HL-60/S4 (cell line): ENCODE data around the gene KRTAP24-1.

Experiments used
- in situ Hi-C: fragments of 300-500 bp; cut with MboI; formaldehyde crosslinking; loops from 2 replicates; pipeline ENCODE4 v1.14.3; 2022; ENCODE audit warnings: low sequenced_read_pairs

The KRTAP24-1 gene

DNA sequence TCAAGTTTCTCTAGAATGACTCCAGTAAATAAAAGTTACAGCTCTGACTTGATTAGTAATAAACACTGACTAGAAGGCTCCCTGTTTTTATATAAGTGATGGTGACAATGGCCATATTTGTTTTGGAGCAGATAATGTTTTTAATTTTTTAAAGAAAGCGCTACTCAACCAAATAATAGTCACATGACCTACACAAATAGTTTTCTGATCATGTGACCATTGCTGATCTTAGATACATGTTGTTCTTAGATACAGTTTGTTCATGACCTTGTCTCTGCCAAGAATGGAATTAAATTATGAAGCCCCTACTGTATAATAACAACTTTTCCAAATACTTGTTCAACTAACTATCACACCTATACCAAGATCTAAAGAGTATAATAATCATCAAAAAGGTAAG is 44.6 kb downstream of the KRTAP24-1 start:
- in situ Hi-C loops: no loop called here

DNA sequence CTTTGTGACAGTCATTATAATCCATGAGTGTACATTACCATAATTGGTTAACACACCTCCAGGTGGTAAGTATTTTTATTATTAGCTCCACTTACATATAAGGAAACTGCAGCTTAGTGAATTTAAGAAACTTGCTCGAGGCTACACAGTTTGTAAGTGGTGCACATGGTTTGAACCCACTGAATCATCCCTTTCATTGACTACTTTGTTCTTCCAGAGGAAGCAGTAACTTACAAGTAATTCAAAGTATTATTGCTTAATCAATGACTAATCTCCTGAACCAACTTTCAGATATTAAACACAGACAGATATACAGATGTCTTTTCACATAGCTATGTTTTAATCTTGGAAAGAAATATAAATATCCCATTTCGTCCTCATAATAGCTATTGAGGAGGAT is 48.1 kb downstream of the KRTAP24-1 start:
- in situ Hi-C loops: no loop called here

DNA sequence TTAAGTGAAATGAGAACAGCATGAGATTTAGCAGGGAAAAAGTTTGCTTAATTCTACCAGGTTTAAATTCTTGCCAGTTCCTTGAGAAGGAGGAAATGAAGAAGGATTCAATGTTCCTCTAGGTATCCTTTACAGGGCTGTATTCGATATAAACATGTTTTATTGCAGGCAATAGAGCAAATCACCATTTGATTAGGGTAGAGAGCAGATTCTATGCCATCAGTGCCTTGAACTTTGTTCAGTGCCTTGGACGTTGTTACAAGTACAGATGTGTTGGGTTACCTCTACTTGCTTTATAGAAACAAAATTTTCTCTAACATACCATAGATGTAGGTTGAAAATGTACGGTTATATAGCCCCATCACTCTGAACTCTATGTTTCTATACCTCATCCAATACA is 48.7 kb downstream of the KRTAP24-1 start:
- in situ Hi-C loops: no loop called here

DNA sequence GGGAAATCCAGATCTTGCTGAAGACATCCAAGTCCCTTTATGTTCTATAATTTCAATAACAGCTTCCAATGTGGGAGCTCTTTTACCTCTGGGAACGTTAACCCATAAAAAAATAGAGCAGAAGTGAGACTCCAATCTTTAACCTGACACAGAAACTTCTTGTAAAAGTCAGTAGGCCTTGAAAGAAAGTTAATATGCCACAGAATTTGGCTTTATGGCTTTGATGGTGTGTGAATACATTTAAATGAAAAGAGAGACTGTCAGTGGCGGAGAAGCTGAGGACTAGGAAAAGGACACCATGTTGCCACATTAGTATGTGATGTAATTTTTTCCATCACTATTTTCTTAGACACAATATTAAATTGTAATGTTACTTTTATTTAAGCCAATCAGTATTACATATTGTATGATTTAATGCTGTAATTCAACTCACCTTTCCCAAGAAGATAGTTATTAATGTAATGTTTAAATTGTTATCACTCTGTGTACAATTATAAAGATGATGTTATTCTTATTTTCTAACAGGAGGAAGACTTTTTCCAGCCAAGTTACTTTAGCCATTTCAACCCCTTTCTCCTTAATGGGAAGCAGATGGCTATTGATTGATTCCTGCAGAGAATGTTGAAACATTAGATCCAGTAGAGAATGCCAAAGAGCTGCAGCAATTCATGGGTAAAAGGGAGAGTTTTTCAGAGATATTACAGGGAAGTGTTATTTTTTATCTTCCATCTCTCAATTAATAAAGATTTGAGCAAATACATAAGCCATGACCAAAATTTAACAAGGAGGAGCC is 49.3 kb downstream of the KRTAP24-1 start:
- in situ Hi-C loops: no loop called here

DNA sequence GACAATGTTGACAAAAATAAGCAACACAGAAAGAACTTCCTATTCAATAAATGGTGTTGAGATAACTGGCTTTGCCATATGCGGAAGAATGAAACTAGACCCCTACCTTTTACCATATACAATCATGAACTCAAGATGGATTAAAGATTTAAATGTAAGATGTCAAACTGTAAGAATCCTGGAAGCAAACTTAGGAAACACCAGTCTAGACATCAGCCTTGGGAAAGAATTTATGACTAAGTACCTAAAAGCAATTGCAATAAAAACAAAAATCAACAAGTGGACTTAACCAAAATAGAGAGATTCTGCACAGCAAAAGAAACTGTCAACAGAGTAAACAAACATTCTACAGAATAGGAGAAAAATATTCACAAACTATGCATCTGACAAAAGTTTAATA is 50.7 kb downstream of the KRTAP24-1 start:
- in situ Hi-C loops: no loop called here
